HG03095 (cell line): ENCODE results near the gene LYPLAL1.
"Not testable (repeated sequence)": the region's sequence is repeated elsewhere in the genome, so short reads cannot be mapped to it uniquely, and the experiment has no call there.

ENCODE experiments used
- ATAC-seq: cut with Tn5 transposase; IDR thresholded peaks from one replicate; pipeline ENCODE4 v1.9.1; 2021; ENCODE audit warnings: moderate library complexity; ENCODE audit not compliant: unreplicated experiment

Gene LYPLAL1

DNA sequence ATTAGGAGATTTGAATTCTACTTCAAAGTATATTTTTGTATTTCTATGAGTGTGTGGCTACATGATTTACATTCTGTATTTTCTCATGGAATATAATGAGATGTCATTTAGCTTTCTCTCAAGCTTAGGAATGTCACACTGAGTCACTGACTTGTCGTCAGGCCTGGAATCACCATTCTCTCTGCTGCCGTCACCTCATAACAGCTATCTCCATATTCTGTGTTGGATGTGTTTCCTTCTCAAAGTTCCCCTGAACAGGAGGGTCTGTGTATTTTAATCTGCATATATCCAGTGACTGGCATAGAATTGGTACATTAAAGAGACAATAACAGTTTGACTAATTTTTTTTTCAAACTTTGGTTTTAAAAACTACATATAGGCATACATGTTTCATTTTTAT lies 35.9 kb downstream of the LYPLAL1 start:
- no peak for ATAC-seq

- ATAC-seq = no peak
Measured at GRCh38 chr1:219210067-219210466, 36.4 kb downstream of the LYPLAL1 start.

GRCh38 chr1:219215477-219215876 lies 41.8 kb downstream of the LYPLAL1 start:
- ATAC-seq = no peak

- ATAC-seq = peak; percentile 95
Measured at GRCh38 chr1:219220945-219221344, 47.3 kb downstream of the LYPLAL1 start.

GRCh38 chr1:219223496-219223895 lies 49.8 kb downstream of the LYPLAL1 start:
- ATAC-seq = no peak

DNA sequence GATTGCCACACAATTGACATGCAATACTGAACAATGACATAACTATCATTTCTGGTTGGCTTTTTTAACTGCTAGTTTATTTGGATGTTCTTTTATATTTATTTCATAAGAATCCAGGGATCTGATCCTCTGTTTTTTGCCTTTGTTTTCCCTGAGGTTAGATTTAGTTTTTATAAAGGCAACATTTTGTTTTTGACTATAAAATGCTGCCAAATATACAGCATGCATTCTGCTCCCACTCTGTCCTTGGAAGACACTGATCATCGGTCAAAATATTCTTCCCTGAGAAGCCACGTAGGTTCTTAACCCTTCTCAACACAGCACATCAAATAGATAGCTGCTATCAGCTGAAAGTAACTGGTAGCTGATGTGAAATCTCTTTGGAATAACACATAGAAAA lies 52.5 kb downstream of the LYPLAL1 start:
- ATAC-seq = no peak

- no peak for ATAC-seq
Measured at GRCh38 chr1:219227360-219228057, 53.8 kb downstream of the LYPLAL1 start.

DNA sequence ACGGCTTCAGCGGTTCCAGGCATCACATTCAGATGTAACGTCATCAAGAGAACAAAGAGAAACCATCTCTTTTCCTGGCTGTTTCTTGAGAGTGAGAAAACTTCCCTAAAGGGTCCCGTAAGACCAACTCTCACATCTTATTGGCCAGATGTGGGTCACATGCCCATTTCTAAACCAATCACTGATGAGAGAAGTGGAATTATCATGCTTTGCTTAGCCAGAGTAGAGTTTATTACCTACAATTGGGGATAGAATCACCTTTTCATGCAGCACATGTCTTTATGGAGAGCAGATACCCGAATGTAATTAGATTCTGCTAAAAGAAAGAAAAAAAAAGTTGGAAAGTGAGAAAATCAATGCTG lies 54.4 kb downstream of the LYPLAL1 start:
- no peak for ATAC-seq

GRCh38 chr1:219232890-219233289 lies 59.2 kb downstream of the LYPLAL1 start:
- no peak for ATAC-seq

DNA sequence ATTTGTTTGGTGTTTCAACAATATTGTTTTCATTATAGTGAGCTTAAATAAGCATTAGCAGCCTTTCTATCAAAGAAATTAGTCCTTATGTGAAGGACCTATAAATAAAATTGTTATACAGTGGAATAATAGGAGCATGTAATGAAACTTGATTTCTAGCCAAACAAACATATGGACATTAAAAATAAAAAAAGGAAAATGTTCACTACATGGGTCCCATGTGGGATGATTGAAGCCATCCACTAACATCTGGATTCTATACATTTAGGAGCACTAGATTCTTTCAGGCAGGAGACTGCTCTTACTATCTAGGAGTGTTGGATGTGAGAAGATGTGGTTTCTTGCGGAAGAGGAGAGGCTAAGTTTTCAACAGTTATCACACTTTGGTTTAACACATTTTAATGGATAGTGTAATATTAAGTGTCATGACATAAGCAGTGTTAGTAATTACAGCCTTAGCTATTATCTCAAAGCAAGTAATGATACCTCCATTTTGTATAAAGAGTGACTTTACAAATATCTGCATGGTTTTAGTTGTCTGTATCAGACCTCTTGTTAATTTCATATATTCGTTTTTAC lies 62.3 kb downstream of the LYPLAL1 start:
- ATAC-seq = no peak

DNA sequence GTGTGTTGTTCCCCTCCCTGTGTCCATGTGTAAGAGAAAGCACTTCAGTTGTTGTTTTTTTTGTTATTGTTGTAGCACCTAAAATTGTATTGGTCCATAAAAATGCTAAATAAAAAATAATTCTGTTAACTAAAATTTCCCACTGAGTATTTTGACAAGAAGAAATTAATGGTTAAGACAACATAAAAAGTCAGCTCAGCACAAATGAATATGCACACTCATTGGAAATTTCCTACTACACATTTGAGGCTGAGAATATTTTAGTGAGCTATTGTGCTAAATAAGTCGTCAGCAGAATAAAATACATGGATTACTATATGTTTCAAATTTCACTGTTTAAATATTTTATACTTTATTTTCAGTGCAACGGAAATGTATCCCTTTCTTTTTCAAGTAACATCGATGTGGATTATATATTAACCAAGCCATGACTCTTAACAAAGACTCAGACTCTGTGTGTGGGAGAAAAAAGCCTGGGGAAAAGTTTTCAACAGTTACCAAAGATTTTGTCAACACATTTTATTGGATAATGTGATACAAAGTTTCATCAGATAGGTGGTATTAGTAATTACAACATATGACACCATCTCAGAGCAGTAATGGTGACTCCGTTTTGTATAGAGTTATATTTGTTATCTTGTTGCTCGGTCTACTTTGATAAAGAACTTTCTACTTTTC lies 63.4 kb downstream of the LYPLAL1 start:
- no peak for ATAC-seq

DNA sequence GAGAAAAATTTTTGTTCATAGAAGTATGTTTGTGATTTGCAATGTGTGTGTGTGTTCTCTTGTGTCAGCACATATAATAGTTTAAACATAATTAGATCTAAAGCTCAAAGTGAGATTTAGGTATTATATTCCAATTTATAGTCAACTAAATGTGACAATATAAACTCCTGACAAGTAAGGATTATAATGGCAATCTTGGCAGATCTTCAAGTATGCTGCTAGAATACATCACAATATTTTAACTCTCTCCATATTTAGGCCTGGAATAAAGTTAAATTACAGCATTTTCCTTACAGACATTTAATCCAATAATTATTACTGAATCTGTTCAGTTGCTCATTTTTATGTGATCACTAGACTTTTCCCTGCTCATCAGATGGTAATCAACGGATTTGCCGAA lies 65.8 kb downstream of the LYPLAL1 start:
- ATAC-seq = no peak

GRCh38 chr1:219244864-219245263 lies 71.2 kb downstream of the LYPLAL1 start:
- ATAC-seq = no peak

GRCh38 chr1:219247441-219247840 lies 73.8 kb downstream of the LYPLAL1 start:
- no peak for ATAC-seq

- not testable (repeated sequence) for ATAC-seq
Measured at GRCh38 chr1:219250468-219250867, 76.8 kb downstream of the LYPLAL1 start.

DNA sequence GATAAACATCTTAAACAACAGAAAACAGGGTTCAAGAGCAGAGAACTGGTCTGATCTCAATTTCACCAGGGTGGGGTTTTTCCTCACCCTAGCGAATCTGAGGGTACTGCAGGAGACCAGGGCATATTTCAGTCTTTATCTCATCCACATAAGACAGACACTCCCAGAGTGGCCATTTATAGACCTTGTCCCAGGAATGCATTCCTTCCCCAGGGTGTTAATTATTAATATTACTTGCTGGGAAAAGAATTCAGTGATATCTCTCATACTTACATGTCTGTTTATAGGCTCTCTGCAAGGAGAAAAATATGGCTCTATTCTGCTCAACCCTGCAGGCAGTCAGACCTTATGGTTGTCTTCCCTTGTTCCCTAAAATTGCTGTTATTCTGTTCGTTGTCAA lies 84.1 kb downstream of the LYPLAL1 start:
- no peak for ATAC-seq

DNA sequence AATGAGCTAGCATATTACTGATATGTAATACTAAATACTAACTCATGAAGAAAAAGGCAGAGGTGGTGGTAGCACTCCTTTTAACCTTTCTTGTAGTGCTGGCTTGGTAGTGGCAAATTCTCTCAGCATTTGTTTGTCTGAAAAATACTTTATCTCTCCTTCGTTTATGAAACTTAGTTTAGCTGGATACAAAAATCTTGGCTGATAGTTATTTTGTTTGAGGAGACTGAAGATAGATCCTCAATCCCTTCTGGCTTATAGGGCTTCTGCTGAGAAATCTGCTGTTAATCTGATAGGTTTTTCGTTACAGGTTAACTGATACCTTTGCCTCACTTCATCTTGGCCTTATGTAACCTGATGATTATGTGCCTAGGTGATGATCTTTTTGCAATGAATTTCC lies 87.8 kb downstream of the LYPLAL1 start:
- ATAC-seq = no peak
